Measurements from ENCODE around the gene C5AR2. TPM values are rescaled to one million over a fixed set of nuclear protein-coding genes. Genes with fewer than 3 reads are reported as not detected.
"Not testable (repeated sequence)": the region's sequence is repeated elsewhere in the genome, so short reads cannot be mapped to it uniquely, and the experiment has no call there.

C5AR2 gene
- polyA plus RNA-seq, 4 donors = 0.34 to 0.51 (median 0.45) TPM

GRCh38 chr19:47322058-47322457, 9.9 kb upstream of the C5AR2 start:
- DNase-seq (ENCODE audit: low read depth in 4 of 4, low spot score in 2 of 4) = no peak

DNA sequence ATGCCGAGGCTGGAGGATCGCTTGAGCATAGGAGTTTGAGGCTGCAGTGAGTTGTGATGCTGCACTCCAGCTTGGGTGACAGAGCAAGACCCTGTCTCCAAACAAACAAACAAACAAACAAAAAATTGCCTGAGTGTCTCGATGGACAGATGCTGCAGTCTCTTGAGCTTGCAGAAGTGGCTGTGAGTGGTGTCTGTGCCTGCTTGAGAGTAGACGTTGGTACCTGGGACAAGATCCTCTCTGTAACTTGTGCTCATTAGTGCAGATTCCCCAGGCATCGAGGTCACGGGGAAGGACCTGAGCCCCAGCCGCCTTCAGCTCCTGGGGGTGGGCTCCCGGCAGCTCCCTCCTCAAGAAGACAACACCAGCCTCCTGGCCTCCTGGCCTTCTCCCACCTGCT, 8.6 kb upstream of the C5AR2 start:
- no peak for DNase-seq (ENCODE audit: low read depth in 4 of 4, low spot score in 2 of 4)

DNA sequence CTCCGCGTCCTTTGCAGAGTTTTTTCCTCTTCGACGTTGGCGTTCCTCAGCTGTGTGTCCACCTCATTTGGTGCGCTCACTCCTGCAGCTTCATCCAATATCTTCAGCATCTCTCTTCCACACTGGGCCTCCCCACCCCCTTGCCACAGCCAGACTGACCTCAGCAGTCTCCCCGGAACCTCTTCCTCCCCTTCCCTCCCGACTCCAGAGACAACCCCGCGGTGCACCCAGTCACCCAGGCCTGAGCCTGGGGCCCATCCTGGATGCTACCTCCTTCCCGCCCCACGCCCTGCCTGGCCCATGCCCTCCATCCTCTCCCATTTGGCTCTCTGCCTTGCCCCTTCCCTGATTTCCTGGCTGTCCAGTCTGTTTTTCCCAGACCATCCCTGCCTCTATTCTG, 8.1 kb upstream of the C5AR2 start:
- no peak for DNase-seq (ENCODE audit: low read depth in 4 of 4, low spot score in 2 of 4)

GRCh38 chr19:47324502-47324901, 7.5 kb upstream of the C5AR2 start:
- no peak for DNase-seq (ENCODE audit: low read depth in 4 of 4, low spot score in 2 of 4)

DNA sequence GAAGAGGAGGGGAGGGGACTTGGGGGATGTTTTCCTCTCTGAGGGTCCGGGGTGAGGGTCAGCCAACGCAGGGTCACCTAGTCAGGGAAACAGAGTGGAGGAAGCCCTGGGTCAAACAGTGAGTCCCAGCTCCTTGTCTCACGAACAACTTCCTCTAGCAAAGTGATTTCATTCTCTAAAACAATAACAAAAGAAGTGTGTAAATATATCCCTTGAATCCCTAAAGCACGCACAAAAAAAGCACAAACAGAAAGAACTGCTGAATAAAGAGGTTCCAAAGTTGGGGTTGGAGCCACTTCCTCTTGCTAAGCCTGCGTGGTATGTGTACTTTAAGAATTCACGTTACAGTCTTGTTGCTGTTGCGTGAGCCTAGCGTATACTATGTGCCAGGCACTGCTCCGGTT, 1.5 kb upstream of the C5AR2 start:
- no peak for DNase-seq (ENCODE audit: low read depth in 4 of 4, low spot score in 2 of 4)

- no peak for DNase-seq (ENCODE audit: low read depth in 4 of 4, low spot score in 2 of 4)
These were observed 485 bp upstream of the C5AR2 start for GRCh38 chr19:47331490-47331889.

DNA sequence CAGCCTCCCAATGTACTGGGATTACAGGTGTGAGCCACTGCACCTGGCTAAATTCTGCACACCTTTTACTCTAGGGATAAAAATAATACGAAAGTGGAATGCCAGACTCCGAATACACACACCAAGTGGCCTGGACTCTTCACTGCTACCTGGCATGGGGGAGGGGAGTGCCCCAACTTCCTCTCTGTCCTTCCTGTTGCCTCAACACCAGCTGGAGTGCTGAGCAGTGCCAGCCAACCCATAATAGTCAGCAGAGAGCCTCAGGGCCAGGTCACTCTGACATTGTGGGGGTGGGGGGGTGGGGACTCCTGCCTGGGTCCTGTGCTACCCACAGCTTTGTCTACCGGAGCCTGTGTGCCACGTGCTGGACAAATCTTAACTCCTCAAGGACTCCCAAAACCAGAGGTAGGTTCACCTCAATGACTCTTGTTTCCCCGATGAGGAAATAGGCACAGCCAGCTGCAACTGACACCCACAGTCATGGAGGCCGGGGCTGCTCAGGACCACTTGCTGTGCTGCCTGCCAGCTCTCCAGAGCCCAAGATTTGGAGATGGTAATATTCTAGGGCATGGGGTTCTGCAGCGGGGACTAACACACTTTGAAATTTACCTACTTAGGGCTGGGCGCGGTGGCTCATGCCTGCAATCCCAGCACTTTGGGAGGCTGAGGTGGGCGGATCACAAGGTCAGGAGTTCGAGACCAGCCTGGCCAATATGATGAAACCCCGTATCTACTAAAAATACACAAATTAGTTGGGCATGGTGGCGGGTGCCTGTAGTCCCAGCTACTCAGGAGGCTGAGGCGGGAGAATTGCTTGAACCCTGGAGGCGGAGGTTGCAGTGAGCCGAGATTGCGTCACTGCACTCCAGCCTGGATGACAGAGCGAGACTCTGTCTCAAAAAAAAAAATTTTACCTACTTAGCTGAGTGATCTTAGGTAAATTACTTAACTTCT, 5.1 kb downstream of the C5AR2 start:
- not testable (repeated sequence) for DNase-seq (ENCODE audit: low read depth in 4 of 4, low spot score in 2 of 4)

- no peak for DNase-seq (ENCODE audit: low read depth in 4 of 4, low spot score in 2 of 4)
These were observed 7.4 kb downstream of the C5AR2 start for GRCh38 chr19:47339196-47339880.

DNA sequence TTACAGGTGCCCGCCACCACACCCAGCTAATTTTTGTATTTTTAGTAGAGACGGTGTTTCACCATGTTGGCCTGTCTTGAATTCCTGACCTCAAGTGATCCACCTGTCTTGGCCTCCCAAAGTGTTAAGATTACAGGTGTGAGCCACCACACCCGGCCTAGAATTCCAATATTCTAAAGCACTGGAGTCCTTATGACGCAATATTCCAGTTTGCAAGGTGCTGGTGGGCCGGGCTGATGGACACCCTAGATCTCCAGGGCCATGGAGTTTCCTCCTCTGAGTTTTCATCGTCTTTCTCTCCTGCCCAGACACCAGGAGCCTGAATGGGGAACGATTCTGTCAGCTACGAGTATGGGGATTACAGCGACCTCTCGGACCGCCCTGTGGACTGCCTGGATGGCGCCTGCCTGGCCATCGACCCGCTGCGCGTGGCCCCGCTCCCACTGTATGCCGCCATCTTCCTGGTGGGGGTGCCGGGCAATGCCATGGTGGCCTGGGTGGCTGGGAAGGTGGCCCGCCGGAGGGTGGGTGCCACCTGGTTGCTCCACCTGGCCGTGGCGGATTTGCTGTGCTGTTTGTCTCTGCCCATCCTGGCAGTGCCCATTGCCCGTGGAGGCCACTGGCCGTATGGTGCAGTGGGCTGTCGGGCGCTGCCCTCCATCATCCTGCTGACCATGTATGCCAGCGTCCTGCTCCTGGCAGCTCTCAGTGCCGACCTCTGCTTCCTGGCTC, 8.7 kb downstream of the C5AR2 start:
- DNase-seq (ENCODE audit: low read depth in 4 of 4, low spot score in 2 of 4) = no peak

- no peak for DNase-seq (ENCODE audit: low read depth in 4 of 4, low spot score in 2 of 4)
These were observed 9.8 kb downstream of the C5AR2 start for GRCh38 chr19:47341734-47342133.

- no peak for DNase-seq (ENCODE audit: low read depth in 4 of 4, low spot score in 2 of 4)
These were observed 11.3 kb downstream of the C5AR2 start for GRCh38 chr19:47343194-47343802.

GRCh38 chr19:47344425-47344824, 12.4 kb downstream of the C5AR2 start:
- no peak for DNase-seq (ENCODE audit: low read depth in 4 of 4, low spot score in 2 of 4)

GRCh38 chr19:47346024-47346423, 14.0 kb downstream of the C5AR2 start:
- DNase-seq (ENCODE audit: low read depth in 4 of 4, low spot score in 2 of 4) = not testable (repeated sequence)

DNA sequence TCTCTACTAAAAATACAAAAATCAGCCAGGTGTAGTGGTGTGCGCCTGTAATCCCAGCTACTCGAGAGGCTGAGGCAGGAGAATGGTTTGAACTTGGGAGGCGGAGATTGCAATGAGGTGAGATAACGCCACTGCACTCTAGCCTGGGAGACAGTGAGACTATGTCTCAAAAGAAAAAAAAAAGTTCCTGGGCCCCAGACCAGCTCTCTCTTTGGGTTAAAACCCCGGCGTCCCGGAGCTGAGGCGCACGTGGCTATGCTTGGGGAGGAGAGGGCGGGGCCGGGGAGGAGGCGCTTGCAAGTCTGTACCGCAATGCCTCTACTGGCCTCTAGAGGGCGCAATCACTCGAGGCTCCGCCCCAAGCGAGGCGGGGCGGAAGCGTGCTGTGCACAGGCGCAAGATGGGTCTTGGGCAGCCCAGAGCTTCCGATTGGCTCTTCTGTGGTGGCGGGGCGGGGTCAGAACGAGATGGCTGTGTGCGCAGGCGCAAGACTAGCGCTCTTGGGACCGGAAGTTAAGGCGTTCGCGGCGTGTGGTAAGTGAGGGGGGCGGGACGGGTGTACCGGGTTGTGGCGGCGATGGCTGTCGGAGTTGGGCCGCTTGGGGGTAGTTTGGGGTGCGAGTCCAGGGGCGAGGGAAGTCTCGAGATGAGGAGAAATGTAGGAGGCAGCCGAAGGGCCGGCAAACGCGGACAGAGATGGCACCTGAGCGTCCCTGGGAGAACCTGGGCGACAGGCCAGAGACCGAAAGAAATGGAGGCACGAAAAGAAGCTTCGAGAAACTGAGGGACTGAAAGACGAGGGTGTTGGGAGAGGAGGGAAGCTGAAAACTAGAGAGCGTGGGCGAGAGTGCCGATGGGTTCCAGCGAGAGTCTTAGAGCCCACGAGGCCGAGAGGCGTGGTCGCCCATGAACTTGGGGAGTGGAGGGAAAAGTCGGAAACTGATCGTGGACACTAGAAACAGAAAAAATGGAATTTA, 17.1 kb downstream of the C5AR2 start, which contains the start of gene DHX34:
DHX34 (plus strand) TSS at position 497 of the 977 bp plus-strand sequence. CDS start 3,716 bp downstream, outside the sequence.
- DNase-seq (ENCODE audit: low read depth in 4 of 4, low spot score in 2 of 4) = peak; percentile 91 to 98 (median 94)

- DNase-seq (ENCODE audit: low read depth in 4 of 4, low spot score in 2 of 4) = no peak
These were observed 18.7 kb downstream of the C5AR2 start for GRCh38 chr19:47350630-47351029.

DNA sequence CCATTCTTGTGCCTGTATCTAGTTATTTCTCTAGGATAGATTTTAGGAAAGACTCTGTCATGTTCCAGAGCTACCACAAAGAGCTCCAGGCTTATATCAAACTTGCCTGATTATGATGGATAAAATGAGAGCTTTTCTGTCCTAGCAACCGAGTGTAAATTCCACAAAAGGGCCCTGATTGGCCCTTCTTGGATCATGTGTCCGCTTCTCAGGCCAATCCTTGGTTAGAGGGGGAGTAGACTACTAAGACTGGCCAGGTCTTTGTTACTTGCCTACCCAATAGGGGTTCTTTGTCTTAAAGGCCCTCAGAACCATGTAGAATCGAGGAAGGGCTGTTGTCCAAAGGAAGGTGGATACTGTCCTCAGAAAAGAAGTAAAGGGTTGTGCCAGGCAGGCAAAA, 19.6 kb downstream of the C5AR2 start:
- no peak for DNase-seq (ENCODE audit: low read depth in 4 of 4, low spot score in 2 of 4)

- DNase-seq (ENCODE audit: low read depth in 4 of 4, low spot score in 2 of 4) = no peak
These were observed 20.1 kb downstream of the C5AR2 start for GRCh38 chr19:47352095-47352494.

DNA sequence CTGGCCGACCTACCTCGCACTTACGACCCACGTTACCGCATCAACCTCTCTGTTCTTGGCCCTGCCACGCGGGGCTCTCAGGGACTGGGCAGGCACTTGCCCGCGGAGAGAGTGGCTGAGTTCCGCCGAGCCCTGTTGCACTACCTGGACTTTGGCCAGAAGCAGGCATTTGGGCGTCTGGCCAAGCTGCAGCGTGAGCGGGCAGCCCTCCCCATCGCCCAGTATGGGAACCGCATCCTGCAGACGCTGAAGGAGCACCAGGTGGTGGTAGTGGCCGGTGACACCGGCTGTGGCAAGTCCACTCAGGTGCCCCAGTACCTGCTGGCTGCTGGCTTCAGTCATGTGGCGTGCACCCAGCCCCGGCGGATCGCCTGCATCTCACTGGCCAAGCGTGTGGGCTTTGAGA, 21.3 kb downstream of the C5AR2 start:
- no peak for DNase-seq (ENCODE audit: low read depth in 4 of 4, low spot score in 2 of 4)

GRCh38 chr19:47356900-47357299, 24.9 kb downstream of the C5AR2 start:
- no peak for DNase-seq (ENCODE audit: low read depth in 4 of 4, low spot score in 2 of 4)
